Stromal cell of bone marrow (primary cell): ENCODE data around the gene C8A.

ENCODE experiments used
- DNase-seq: peaks from one replicate; pipeline ENCODE4 v3.0.0-alpha.2; 2012; ENCODE audit warnings: low read depth

Gene C8A

DNA sequence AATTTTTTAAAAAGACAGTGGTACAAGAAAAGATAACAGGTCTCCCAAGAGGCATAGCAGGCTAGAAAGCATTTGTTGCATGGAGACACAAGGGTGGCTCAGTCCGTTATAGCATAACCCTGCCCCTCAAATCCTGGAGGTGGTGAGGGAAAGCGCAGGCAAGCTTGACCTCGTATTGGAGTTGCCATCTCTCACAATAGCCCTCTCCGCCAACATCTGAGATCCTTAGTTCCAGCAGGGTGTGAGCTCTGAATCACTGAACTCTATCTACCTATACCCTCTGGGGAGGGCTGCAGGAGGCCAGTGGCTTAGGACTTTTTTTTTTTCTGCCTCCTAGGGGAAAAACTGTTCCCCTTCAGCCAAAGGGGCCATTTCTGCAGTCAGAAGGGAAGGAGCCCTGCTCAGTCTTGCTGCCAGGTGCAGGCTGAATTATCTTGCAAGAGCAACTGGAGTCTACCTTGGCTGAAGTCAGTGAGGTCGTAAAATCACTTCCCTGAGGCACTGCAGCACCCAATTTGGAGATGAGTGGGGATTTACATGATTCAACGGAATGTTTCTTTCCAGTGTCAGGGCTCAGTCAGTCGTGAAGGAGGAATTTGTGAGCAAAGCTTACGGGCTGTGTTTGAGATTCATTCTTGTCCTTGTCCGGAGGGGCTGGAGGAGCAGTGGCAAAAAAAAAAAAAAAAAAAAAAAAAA is 17.2 kb upstream of the C8A start:
- DNase-seq, result no peak

DNA sequence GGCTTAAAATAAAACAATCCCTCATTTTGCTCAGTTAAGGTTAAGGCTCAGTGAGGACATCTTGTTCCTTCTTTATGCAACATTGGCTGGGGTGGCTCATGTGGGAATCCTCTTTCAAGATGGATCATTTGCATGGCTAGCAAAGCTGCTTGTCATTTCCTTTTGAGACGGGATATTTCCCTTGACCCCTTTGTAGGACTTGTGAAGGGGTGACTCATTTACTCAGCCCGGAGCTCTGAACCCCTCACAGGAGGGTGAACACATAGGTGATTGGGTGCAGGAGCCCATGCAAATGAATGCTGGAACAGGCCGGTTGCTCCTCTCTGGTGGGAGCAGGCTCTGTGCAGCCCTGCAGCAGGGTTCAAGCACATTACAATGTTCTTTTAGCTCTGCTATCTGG is 15.8 kb upstream of the C8A start:
- no peak for DNase-seq

DNA sequence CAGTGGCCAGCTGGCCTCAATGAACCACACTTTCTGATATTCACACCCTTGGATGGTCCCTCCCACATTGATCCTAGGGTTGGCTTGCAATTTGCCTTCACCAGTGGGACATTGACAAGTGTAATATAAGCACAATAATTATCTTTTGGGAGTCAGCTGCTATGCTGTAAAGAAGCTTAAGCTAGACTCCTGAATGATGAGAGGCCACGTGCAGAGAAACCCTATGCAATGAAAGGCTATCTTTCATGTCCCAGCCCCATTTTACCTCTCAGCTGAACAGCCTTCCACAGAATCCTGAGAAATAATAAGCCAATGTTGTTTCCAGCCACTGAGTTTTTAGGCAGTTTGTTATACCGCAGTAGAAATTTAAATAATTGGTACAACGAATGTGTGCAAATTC is 11.1 kb upstream of the C8A start:
- no peak for DNase-seq

DNA sequence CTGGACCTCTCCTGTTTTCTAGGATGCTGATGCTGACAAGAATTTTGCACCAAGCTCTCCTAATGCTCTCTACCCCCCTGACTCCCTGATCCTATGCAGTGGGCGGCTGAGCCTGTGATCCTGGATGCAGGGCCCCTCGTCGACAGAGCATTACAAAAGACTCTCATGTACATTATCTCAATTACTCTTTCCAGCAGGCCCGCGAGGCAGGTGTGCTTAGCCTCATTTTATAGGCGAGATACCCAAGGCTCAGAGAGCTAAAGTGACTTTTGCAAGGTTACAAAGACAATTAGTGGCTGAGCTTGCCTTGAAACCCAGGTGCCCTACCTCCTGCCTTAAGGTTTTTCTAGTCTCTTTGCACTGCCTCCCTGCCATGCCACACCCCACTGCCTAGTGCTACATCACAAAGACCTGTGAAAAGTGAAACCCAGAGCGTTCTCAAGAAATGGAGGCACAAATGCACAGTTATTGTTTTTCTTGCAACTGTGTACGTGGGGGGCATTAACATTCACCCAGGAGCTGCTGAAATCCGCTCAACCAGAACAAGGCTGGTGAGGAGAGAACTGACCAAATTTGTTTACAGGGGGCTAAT is 10.0 kb upstream of the C8A start:
- no peak for DNase-seq

DNA sequence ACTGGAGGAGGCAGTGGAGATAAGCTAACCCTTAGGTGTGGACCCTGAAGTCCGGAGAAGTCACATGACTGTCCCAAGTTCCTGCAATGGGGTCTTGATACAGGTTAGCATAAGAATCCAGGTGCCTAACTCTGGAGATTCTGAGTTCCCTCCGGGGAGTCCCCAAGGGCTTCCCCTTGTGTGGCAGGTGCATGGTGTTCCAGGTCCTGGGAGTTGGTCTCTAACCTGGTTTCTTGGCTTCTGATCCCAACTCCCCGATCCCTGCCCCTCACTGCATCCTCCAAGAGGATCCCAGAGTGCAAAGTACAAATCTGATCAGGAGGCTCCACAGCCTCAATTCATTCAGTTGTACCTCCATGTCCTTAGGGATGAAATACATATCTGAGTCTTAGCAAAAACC is 9.3 kb upstream of the C8A start:
- no peak for DNase-seq

DNA sequence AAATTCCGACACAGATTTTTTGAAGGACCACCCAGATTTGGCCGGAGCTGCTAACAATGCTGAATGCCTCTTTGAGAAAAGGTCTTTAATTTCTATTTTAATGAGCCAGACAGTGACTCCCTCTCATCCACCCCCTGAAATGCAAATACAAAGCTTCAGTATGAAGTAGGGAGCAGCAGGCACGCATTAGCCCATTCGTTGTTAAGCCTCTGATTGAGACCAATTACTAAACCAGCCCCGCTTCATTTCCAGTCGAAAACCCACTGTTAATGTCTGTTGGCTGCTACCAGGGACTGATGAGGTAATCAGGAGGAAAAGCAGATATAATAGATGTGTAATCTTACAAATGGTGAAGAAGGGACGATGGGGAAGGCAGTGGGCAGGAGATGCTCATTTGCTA is 4.8 kb upstream of the C8A start:
- DNase-seq, result no peak

DNA sequence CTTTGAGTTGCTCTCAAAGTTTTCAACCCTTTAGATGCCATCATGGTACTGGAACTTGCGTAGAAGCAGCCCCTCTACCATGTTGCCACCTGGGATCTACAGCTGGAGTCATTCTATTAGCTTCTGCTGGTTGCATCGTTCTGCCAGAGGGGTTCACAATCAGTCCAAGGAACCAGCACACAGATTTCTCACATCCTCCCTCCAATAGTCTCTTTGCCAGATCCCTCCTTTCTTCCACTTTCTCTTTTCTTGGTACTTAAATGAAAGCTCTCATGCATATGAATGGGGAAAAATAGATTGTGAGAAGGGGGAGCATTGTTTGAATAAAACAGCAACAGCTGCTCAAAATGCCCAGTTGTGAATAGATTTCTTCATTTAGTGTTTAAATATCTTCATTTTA is 4.2 kb upstream of the C8A start:
- DNase-seq, result no peak

DNA sequence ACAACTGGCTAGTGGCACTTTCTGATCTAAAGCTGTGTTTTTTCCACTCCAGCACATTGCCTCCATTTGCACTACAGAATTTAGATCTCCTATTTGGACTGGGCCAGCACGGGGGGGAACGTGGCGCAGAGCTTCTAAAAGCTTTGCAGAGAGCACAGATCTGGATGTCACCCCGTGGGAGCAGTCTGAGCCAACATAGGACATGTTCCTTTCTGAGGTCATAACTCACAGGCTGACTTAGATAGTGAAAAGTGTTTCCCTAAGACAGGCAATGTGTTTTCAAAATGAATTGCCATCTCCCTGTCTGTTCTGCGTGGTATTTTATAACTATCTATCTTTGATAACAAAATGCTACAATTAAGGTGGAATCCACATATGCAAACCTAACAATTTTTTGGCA is 3.7 kb upstream of the C8A start:
- no peak for DNase-seq

DNA sequence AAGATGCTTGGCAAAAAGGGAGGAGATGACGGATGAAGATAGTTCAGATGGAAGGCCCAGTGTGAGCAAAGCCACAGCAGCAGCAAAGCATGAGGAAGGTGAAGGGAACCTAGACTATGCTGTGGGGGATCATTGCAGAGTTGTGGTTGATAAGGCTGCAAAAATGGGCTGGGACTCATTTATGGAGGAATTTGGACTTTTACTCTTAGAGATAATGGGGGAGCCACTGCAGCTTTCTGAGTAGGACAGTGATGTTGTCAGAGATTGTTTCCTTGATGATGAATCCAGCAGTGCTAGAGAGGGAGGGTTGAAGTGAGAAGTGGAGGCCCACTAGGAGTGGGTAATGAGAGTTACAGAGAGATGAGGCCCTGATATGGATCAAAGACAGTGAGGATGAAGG is 2.1 kb upstream of the C8A start:
- DNase-seq, result no peak

DNA sequence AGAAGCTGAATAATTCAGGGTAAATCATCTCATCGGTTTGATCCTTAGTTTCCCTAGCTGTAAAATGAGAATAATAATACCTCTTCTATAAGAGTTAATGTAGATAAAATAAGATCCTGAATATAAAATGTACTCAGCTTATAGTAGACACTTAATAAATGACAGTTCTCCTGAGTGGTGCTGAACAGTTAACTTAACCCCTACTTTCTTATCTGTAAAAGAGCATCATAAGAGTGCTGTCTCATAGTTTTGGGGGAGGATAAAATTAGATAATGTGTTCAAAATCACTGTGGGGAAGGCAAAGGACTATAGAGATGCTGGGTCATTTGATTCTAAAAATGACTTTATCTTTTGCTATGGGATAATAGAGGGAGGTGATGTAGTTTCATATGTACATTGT is 593 bp downstream of the C8A start:
- no peak for DNase-seq

DNA sequence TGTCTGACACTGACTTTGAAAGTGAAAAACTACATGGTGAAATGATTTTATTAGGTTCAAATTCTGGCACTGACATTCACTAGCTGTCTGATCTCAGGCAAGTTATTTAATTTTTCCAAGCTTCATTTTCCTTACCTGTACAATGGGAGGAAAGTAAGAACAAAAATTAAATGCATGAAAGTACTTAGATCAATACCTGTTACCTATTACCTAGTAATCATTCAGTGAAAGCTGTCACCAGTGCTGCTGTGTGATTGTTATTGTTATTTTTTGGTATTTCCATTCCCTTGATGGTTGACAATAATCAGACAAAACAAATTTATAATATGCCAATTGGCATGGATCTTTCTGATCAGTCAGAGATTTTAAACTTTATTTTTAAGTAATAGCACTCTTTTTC is 1.6 kb downstream of the C8A start:
- no peak for DNase-seq

DNA sequence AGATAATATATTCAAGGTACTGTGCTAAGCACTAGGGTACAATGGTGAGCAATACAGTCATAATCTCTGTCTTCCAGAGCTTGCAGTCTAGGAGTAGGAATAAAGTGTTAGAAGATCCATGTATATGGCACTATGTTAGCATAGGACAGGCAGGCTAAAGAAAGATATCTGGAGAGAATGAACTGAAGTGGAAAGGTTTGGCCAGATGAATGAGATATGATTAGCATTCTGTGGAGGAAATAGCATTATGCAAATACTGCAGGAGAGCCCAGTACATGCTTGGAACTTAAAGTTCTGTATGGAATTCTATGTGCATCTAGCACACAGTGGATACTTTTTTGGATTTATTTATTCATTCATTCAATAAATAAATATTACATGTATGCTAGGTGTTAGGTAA is 4.7 kb downstream of the C8A start:
- DNase-seq, result no peak

DNA sequence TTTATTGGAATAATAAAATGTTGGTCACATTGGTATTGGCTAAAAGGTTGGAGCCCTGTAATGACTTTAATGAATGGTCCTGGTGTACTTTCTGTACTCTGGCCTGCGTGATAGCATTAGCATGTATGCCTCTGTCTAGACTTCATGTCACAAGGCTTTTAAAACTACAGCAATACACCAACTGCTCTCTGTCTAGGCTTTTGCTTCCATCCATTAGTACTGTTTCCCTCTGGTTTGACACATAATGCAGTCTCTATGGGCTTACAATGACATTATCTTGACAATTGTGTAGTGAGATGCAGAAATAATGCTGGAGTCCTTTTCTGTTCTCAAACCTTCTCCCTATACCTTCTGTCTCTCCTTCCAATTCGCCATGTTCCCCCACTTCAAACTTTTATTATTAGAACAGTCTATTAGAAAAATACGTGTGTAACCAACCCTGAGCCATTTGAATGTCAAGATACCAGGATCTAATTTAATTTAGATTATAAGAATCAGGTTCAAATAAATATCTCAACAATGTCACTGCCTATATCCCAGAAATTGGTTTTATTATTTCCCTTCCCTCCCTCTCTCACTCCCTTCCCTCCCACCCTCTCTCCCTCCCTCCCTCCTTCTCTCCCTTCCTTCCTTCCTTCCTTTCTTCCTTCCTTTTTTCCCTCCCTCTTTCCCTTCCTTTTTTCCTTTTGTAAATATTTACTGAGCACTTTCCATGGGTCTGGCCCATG is 8.8 kb downstream of the C8A start:
- DNase-seq, result no peak

DNA sequence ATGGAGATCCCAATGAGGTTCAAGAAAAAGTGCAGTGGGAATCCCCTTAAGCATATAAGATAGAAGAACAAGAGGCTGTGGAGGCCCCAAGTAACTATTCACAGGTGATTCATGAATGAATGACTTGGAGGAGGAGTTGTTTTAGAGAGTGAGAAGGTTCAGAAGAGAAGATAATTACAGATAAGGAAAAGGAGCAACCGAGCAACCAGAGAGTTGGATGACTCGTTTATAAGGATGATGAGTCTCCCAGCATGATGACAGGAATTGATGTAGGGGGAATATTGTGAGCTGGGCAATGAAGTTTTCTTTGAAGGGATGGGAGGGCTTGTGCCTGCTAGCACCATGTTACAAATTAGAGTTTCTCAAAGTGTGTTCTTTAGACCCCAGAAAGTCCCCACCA is 9.8 kb downstream of the C8A start:
- DNase-seq, result no peak

DNA sequence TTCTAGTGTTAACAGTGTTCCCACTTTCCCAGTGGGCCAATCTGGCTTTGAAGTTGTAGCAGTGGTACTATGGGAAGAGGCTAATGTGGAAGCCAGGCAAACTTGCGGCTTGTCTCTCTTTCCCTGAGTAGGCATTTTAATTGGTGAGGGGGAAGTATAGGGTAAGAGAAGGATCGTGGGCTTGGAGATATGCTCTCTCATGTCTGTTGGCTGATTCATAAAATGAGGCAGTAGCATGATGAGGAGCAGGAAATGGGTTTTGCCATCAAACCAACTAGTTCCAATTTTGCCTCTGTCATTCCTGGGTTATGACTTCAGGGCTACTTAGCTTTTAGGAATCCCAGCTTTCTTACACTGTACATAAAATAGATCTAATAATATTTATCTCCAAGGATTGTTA is 12.1 kb downstream of the C8A start:
- peak; percentile 79 for DNase-seq

DNA sequence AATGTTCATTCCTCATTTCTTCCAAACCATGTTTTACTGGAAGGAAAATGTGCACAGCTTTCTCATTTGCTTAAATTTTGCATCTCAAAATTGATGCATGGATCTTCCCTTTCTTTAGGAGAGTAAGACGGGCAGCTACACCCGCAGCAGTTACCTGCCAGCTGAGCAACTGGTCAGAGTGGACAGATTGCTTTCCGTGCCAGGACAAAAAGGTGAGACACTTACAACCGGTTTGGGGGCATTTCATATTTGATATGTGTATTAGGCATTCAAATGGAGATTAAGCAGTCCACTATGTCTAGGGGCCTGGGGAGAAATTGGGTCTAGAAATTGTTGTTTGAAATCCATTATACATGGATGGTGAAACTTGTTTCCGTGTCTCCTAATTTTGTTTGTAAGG is 12.9 kb downstream of the C8A start:
- DNase-seq, result no peak

DNA sequence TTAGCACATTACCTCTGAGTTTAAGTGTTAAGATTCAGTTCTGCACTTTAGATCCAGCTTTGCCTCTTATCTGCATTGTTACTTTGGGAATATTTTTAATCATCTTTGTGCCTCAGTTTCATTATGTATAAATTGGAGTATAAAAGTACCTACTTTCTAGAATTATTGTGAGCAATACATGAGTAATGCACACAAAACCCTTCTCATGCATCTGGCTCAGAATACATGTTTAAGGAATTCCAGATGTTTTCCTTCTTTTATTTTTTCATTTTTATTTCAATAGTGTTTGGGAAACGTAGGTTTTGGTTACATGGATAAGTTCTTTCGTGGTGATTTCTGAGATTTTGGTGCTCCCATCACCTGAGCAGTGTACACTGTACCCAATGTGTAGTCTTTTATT is 14.2 kb downstream of the C8A start:
- DNase-seq, result no peak

DNA sequence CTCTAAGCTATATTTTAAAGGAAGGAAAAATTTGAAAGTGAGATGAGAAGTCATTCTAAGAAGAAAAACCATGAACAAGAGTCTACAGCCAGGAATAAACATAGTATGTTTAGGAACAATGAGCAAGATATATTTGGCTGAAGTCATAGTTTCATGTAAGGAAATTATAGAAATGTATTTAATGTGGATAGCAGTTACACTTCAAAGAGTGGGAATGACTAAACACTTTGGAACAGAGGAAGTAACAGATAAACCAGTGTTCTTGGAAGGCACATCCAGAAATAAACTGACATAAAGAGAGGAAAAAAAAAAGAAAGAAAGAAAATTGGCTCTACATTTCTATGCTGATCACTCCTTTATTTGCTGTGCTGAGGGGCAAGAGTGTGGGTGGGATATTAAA is 18.0 kb downstream of the C8A start:
- DNase-seq, result no peak

DNA sequence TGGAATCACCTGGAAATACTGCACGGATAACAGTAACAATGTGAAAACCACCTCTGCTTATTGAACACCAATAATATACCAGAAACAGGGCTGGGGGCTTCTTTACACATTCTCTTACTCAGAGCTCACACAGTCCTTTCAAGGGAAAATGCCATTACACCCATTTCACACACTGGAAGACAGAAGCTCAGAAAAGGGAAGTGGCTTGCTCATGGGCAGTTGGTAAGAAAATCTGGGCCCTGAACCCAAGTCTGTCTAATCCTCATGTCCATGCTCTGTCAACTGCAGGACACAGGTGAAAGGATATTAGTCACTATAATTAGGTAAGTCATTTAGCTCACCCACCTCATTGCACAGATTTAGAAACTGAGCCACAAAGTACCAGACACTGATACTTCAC is 18.6 kb downstream of the C8A start:
- no peak for DNase-seq

DNA sequence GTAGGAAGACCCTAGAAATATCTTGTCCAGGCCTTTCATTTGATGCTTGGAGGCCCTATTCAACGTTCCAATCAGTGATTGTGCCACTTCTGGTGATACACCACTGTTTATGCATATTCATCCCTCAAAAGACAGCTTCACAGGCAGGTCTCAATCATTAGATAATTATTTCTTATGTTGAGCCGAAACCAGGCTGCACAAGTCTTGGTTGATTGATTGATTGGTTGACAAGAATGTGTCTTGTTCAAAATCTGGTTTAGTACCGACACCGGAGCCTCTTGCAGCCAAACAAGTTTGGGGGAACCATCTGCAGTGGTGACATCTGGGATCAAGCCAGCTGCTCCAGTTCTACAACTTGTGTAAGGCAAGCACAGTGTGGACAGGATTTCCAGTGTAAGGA is 20.1 kb downstream of the C8A start:
- no peak for DNase-seq

DNA sequence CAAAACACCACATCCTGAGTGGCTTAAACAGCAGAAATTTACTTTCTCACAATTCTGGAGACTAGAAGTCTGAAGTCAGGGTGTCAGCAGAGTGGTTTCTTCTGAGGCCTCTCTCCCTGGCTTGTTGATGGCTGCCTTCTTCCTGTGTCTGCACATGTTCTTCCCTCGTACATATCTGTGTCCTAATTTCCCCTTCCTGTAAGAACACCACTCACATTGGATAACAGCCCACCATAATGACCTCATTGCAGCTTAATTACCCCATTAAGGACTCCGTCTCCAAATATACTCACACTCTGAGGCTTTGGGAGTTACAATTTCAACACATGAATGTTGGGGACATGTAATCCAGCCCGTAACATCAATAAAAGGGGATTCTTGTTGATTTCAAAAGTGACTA is 23.4 kb downstream of the C8A start:
- no peak for DNase-seq

DNA sequence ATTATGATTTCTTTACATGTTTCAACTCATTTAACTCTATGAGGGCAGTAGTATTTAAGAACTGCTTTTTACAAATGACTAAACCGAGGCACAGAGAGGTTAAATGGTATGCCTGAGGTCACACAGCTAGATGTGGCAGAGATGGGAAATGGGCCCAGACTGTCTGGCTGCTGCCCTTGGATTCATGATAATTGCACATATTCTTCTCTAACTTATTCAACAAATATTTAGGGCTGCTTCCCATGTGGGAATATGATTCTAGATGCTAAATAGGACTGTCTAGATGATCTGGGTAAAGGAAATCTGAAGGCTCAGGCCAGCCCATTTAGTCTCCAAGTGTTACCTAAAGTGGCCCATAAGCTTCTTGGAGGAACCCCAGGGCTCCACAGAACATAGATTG is 26.2 kb downstream of the C8A start:
- DNase-seq, result no peak

DNA sequence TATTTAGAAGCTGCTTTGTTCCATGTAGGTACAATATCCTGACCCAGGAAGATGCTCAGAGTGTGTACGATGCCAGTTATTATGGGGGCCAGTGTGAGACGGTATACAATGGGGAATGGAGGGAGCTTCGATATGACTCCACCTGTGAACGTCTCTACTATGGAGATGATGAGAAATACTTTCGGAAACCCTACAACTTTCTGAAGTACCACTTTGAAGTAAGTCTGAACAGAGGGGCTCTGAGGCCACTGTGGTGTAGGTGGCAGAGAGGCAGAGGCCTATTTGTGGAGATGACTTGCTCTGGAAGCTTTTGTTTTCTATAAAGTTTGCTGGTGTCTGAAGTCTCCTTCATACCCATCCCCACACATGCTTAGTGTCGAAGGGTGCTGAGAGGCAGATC is 26.8 kb downstream of the C8A start:
- DNase-seq, result no peak

DNA sequence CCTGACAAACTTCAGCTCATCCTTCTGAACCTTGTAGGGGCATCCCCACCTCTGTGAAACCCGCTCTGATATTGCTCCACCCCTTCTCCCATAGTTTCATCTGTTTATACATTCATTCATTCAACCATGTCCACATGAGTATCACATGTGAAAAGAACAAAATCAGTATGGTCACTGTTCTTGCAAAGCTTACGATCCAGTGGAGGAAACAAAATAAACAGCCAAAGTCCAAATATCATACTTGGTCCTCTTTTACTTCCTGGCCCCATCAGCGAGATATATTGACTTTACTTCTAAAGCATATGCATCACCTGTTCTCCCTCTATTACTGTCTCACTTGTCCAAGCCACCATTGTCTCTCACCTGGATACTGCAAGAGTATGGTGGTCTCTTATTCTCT is 35.6 kb downstream of the C8A start:
- no peak for DNase-seq
